Vagina (tissue), 2 donors: ENCODE measurements around the gene DACH1.

Experiments used
- POLR2A ChIP-seq, 2 donors: fragments of 450-650 bp; IDR thresholded peaks; one replicate each; pipeline ENCODE4 v1.6.1; 2017; ENCODE audit warnings: antibody characterized with exemption in 2 of 2, mild to moderate bottlenecking in 2 of 2, moderate library complexity in 2 of 2
- TF ChIP-seq, protein P1 (sequence below), 3 experiments: fragments of 450-650 bp in 2 of 3; fragments of 200-600 bp in 1 of 3; sonication (generic) in 1 of 3; IDR thresholded peaks; one replicate each; pipeline ENCODE4 v1.5.1; 2017 to 2019; ENCODE audit warnings: antibody characterized with exemption in 3 of 3, mild to moderate bottlenecking in 2 of 3, moderate library complexity in 2 of 3

DNA sequence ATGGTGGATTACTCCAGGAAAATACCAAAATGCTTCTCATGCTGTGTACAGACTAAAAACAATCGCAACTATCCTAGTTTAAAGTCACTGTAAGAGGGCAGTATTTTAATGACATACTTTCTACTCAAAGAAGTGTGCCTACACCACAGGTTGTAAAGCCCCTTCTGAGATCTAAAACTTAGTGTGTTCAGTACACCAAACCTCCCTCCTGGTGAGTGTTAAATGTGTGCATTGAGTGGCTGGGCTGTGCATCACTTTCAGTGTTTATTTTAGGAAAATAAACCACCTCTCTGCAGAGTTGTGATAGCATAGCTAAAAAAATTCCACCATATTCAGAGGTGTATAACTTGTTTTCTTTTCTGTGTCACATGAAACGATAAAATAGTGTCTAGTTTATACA lies 263.7 kb downstream of the DACH1 start:
- TF ChIP-seq, protein P1, sequence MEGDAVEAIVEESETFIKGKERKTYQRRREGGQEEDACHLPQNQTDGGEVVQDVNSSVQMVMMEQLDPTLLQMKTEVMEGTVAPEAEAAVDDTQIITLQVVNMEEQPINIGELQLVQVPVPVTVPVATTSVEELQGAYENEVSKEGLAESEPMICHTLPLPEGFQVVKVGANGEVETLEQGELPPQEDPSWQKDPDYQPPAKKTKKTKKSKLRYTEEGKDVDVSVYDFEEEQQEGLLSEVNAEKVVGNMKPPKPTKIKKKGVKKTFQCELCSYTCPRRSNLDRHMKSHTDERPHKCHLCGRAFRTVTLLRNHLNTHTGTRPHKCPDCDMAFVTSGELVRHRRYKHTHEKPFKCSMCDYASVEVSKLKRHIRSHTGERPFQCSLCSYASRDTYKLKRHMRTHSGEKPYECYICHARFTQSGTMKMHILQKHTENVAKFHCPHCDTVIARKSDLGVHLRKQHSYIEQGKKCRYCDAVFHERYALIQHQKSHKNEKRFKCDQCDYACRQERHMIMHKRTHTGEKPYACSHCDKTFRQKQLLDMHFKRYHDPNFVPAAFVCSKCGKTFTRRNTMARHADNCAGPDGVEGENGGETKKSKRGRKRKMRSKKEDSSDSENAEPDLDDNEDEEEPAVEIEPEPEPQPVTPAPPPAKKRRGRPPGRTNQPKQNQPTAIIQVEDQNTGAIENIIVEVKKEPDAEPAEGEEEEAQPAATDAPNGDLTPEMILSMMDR (IDR thresholded peaks at IDR 0.05) = no peak
- no peak for TF ChIP-seq POLR2A (IDR thresholded peaks at IDR 0.05)
